DMS 273 (cell line): ENCODE results near the gene SLC6A18.

ENCODE experiments used
- DNase-seq: peaks from one replicate; lab custom pipeline; 2025; ENCODE audit not compliant: unreplicated experiment; lab: John Stamatoyannopoulos, UW

The SLC6A18 gene

DNA sequence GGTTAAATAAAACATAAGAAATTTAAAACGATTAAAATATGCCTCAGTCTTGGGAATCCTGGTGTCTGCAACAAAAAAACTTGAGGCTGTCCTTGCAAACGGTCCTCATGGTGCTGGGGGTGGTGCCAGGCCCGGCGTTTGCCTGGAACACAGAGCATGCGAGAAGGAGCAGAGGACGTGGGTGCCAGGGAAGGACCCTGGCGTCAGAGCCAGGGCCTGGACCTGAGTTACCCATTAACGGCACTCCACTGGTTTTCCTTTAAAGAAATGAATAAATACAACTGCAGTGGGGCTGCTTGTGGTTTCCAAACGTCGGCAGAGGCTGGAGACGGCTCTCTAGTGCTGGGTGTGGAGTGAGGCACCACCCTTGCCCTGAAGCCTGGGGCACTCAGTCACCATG lies at the start of gene SLC6A18:
SLC6A18 (plus strand) TSS at position 301 of the 400 bp plus-strand sequence; CDS start at position 398, 97 bp downstream.
- DNase-seq = no peak

GRCh38 chr5:1175801-1176472 lies 49.2 kb upstream of the SLC6A18 start:
- DNase-seq = no peak

DNA sequence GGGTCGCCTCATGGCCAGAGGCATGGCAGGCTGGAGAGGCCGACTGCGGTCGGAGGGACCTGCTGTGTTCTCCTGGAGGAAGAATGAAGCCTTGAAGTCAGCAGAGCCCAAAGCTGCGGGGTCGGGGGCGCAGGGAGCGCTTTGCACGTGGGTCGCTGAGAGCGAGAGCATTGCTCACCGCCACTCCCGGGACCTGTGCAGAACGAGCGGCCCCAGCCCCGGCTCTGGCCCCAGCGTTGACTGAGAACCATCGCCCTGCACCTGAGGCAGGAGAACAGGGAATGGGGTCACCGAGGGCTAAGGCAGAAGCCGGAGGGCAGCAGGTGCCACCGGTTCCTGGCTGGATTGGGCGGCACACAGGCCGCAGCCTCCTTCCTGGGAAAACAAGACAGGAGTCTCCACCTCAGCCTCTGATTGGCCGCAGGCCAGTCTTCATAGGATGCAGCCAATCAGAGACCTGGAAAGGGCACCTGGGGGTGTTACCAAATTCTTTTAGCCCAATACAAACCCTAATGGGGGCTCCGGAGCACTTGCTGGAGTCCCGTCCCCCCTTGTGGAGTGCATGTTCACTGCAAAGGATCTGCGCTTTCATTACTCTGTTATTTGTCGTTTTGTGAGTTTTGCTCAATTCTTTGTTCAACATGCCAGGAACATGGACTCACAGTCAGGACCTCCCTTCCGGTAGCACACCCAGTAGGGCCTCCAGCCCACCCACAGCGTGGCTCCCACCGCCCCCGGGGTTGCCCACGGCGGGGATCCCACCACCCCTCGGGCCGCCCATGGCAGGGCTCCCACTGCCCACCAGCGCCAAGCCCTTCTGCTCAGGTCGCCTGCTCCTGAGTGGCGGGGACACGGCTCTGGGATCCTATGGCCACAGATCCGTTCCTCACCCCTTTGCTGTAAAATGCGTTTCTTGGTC lies 48.4 kb upstream of the SLC6A18 start:
- DNase-seq = peak; percentile 31

GRCh38 chr5:1177826-1178528 lies 47.2 kb upstream of the SLC6A18 start:
- no peak for DNase-seq

DNA sequence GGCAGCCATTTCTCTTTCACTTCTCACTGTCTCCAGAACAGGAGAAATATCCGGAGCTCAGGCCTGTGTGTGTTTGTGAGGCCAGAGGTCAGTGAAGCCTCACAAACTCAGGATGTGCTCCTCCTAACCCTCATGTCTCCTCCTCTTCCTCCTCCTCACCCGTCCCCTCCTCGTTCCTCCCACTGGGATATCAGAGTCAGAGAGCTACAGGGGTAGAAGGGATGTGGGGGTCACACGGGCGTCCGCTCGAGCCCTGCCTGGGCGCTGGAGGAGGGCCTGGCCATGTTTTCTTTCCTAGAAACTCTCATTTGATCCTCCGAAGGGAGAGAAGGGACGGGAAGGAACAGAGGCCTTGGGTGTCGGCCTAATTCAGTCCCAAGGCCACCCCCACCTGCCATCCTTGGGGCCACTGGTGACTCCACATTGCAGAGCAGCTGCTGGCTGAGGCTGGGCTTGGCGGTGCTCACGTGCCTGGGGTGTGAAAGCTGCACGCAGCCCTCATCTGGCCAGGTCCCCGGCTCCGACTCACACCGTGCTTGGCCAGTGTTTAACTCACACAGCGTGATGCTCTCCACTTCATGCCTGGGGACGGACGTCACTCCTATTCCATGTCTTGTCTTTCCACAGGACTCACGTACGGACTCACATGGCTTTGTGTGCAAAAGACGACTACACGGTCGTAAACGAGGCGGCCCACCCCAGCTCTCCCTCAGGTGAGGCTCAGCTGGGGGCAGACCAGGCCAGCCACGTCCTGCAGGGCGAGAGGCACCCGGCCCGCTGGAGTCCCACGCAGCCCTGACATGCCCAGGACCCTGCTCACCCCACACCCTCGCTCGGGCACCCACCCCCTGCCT lies 46.4 kb upstream of the SLC6A18 start:
- no peak for DNase-seq

DNA sequence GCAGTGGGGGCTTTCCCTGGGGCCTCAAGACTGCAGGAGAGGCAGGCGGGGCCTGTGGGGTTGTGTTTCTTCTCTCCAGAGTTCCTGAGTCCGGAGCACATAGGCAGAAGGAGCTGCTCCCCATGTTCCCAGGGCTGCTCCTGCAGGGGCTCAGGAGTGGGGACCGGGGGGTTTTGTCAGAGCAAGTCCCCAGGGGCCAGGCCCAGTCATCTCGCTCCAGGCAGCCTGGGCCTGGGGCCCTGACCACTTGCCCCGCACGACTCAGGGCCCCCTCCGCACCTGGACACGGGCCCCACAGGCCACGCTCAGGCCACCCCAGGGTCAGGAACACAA lies 45.8 kb upstream of the SLC6A18 start:
- no peak for DNase-seq

DNA sequence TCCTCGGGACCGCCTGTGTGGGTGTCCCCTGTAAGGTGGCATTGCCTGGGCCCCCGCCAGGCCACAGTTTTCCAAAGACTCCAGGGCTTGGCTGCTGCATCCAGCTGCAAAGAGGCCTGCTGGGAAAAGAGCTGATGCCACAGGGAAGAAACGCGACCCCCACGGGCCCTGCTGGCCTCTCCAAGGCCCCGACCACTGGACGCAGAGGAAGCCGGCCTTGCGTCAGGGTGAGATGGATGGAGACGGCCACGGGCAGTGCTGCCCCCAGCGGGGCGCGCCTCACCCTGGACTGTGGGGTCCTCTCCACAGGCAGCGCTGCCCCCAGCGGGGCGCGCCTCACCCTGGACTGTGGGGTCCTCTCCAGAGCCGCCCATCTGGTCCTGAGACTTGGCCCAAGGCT lies 45.1 kb upstream of the SLC6A18 start:
- no peak for DNase-seq

- no peak for DNase-seq
These were observed 44.3 kb upstream of the SLC6A18 start for GRCh38 chr5:1180841-1181271.

GRCh38 chr5:1181451-1182359 lies 43.5 kb upstream of the SLC6A18 start:
- DNase-seq = no peak

GRCh38 chr5:1182360-1182632 lies 42.9 kb upstream of the SLC6A18 start:
- no peak for DNase-seq

GRCh38 chr5:1182633-1183423 lies 42.4 kb upstream of the SLC6A18 start:
- DNase-seq = no peak

DNA sequence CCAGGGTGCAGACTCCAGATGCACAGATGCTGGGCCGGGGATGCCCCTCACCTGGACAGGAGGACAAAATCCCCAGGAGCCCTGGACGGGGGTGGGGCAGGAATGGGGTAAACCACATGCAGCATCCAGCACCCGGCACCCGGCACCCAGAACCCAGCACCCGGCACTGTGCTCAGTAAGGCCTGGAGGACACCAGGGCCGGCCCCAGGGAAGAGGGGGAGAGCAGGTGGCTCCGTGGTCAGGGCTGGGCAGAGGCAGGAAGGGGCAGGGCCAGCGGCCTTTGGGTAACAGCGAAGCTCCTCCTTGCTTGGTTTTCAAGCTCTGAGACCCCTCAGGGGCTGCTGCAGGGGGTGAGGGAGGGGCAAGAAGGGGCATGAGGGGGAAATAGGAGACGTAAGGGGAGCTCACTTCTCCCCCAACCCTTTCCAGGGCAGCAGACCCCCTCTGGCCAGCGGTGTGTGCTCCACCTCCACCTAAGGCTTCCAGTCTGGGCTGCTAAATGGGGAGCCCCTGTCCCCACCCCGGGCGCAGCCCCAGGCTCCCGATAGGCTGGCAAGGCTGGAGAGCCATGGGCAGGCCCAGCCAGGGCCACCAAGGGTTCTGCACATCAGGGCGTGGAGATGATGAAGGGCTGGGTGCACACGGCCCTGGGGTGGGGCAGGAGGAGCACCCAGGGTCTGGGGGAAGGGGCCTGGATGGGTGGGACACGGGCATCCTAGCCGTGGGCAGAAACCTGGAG lies 41.6 kb upstream of the SLC6A18 start:
- DNase-seq = no peak

GRCh38 chr5:1184163-1184470 lies 41.1 kb upstream of the SLC6A18 start:
- DNase-seq = no peak

DNA sequence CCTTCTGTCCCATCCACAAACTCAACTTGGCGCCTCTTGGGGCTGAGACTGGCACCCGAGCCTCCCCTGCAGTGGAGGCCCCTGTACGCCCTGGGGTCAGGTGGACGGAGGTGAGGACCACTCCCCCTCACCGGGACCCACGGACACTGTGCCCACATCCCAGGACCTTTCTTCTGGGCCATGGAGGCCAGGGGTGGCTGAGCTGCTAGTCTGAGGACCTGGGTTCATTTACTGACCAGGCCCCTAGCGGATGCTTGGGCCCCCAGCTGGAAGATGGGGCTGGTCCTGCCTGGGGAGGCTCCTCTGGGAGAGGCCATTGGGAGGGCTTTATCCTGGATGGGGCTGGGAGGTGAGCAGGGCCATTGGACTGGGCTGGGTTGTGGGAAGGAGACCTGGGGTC lies 40.7 kb upstream of the SLC6A18 start:
- DNase-seq = no peak

GRCh38 chr5:1185038-1185627 lies 40.0 kb upstream of the SLC6A18 start:
- no peak for DNase-seq

- DNase-seq = no peak
These were observed 39.4 kb upstream of the SLC6A18 start for GRCh38 chr5:1185629-1186350.

GRCh38 chr5:1186351-1187233 lies 38.6 kb upstream of the SLC6A18 start:
- no peak for DNase-seq
